ENCODE results near the gene NTRK2. TPM values are rescaled to one million over a fixed set of nuclear protein-coding genes. Genes with fewer than 3 reads are reported as not detected.
A peak's percentile ranks its signal among the peaks of the same experiment; 100 is the strongest.

The NTRK2 gene
- polyA plus RNA-seq, 1 experiment, result 2.0 TPM

DNA sequence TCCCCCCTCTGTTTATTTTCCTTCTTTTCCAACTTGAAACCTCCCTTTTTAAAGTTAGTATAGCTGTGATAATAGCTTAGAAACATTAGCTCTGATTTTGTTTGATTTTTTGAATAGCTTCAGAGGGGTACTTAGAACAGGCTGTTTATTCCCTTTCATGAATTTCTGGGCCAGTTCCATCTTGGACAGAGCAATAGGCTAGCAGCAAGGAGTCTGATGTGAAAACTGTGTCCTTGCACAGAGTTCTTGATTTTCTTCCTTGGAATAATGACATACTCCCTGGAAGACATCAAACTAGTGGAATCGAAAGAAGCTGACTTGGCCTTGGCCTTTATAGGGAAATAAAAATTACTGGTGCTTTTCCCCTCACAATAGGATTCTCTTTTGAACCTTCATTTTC is 32.9 kb downstream of the NTRK2 start:
- CTCF ChIA-PET, result interaction anchor here (0.8 to 1.1 kb wide), 3 partner anchors 247 to 305 kb away, joined by 3 read pairs; no protein-coding TSS in a partner anchor
- Histone ChIP-seq H3K27me3 (ENCODE audit: control insufficient read depth, insufficient read depth, low read length) (no peaks in the 10 kb centered on the region), H3K4me3 (ENCODE audit: low read depth, low read length) (no peak overlapping the region), H3K36me3 (ENCODE audit: control insufficient read depth, insufficient read depth, low read length) (no peaks in the 10 kb centered on the region)
- TF ChIP-seq, protein P1, sequence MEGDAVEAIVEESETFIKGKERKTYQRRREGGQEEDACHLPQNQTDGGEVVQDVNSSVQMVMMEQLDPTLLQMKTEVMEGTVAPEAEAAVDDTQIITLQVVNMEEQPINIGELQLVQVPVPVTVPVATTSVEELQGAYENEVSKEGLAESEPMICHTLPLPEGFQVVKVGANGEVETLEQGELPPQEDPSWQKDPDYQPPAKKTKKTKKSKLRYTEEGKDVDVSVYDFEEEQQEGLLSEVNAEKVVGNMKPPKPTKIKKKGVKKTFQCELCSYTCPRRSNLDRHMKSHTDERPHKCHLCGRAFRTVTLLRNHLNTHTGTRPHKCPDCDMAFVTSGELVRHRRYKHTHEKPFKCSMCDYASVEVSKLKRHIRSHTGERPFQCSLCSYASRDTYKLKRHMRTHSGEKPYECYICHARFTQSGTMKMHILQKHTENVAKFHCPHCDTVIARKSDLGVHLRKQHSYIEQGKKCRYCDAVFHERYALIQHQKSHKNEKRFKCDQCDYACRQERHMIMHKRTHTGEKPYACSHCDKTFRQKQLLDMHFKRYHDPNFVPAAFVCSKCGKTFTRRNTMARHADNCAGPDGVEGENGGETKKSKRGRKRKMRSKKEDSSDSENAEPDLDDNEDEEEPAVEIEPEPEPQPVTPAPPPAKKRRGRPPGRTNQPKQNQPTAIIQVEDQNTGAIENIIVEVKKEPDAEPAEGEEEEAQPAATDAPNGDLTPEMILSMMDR (IDR thresholded peaks at IDR 0.05; ENCODE audit: insufficient read depth, low read depth, low read length), result no peak
- DNase-seq (ENCODE audit: low read depth), result no peak
- POLR2A ChIA-PET, result no interaction called here

DNA sequence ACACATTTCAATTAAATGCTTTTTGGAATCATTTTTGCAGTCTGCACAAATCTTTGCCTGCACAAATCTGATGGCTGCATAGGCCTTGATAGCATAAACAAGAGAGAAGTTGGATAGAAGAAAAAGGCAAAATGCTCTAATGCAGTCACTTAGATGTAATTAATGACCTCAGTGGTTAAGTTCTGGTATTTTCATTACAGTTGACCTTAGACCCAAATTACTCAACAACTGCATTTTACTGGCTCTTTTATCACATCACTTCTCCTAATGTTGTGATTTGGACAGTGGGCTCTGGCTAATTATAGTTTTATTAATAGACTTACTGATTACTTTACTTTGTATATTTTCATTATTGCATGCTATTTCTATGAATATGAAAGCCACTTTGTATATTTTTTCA is 34.3 kb downstream of the NTRK2 start:
- TF ChIP-seq, protein P1 (IDR thresholded peaks at IDR 0.05; ENCODE audit: insufficient read depth, low read depth, low read length), result no peak
- peak; percentile 15 for DNase-seq (ENCODE audit: low read depth)
- ChIA-PET POLR2A (no interaction called here), CTCF (interaction anchor here (0.7 kb wide), 1 partner anchor 77 kb away, joined by 6 read pairs; no protein-coding TSS in a partner anchor)
- no peak overlapping the region for H3K4me3 ChIP-seq (ENCODE audit: low read depth, low read length)
- H3K36me3 ChIP-seq (ENCODE audit: control insufficient read depth, insufficient read depth, low read length), result no peaks in the 10 kb centered on the region
- H3K27me3 ChIP-seq (ENCODE audit: control insufficient read depth, insufficient read depth, low read length), result no peaks in the 10 kb centered on the region

DNA sequence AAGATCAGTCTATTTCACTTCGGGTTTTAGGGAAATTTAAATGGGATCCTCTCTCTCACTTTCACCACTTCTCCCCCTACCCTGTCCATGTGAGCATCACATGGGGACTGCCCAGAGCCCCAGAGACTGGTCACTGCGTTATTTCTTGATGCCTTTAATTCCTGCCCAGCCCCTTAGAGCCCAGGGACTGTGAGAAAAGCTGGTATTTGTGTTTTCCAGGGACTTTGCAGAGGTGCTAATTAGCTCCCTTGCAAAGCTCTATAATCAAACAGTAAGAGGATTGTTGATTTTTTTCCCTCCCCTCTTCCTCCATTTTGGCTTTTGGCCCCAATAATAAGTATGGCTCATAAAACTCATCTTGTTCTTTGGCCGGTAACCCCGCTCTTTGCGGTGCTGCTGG is 35.6 kb downstream of the NTRK2 start:
- H3K4me3 ChIP-seq (ENCODE audit: low read depth, low read length), result no peak overlapping the region
- H3K27me3 ChIP-seq (ENCODE audit: control insufficient read depth, insufficient read depth, low read length), result no peaks in the 10 kb centered on the region
- DNase-seq (ENCODE audit: low read depth), result no peak
- no peaks in the 10 kb centered on the region for H3K36me3 ChIP-seq (ENCODE audit: control insufficient read depth, insufficient read depth, low read length)
- ChIA-PET CTCF (interaction anchor here (0.7 kb wide), 1 partner anchor 1510 kb away, joined by 3 read pairs; no protein-coding TSS in a partner anchor), POLR2A (no interaction called here)
- TF ChIP-seq, protein P1 (IDR thresholded peaks at IDR 0.05; ENCODE audit: insufficient read depth, low read depth, low read length), result no peak

DNA sequence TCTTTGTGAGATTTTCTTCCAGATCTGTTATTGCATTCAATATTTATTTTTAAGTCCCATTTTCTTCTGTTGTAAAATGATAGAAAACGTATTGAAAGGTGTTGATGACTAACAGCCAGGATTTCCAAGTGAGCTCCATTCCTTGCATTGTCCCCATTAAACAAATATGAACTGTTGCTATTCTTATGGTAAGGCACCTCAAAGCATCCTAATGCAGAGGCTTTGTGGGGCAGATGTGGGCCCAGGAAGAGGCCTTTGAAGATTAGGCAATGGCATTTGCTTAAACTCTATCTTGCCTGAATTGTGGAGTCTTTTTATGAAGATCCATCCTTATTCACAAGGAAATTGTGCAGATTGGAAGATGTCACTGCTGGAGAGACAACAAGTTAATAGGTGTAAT is 38.9 kb downstream of the NTRK2 start:
- CTCF ChIA-PET, result no interaction called here
- no peak for DNase-seq (ENCODE audit: low read depth)
- Histone ChIP-seq H3K27me3 (ENCODE audit: control insufficient read depth, insufficient read depth, low read length) (no peaks in the 10 kb centered on the region), H3K4me3 (ENCODE audit: low read depth, low read length) (no peak overlapping the region), H3K36me3 (ENCODE audit: control insufficient read depth, insufficient read depth, low read length) (no peaks in the 10 kb centered on the region)
- POLR2A ChIA-PET, result no interaction called here
- TF ChIP-seq, protein P1 (IDR thresholded peaks at IDR 0.05; ENCODE audit: insufficient read depth, low read depth, low read length), result no peak

DNA sequence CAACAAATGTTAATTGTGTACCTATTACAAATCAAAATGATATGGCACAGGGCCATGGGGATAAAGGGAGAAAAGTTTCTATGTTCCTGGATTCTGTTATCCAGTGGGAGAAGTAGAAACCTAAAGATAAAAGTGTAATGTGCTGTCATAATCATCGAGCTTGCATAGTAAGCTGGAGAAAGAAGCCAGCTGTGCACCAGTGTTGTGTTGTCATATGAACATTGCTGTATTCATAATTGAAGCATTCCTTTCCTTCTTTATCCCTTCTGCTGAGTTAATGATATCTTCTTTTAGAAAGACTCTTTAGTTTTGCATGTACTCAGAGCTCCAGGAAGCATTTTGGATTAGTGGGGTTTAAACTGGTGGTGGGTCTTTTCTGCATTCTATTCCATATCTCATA is 39.5 kb downstream of the NTRK2 start:
- Histone ChIP-seq H3K27me3 (ENCODE audit: control insufficient read depth, insufficient read depth, low read length) (no peaks in the 10 kb centered on the region), H3K36me3 (ENCODE audit: control insufficient read depth, insufficient read depth, low read length) (no peaks in the 10 kb centered on the region), H3K4me3 (ENCODE audit: low read depth, low read length) (no peak overlapping the region)
- CTCF ChIA-PET, result no interaction called here
- DNase-seq (ENCODE audit: low read depth), result no peak
- TF ChIP-seq, protein P1 (IDR thresholded peaks at IDR 0.05; ENCODE audit: insufficient read depth, low read depth, low read length), result no peak
- POLR2A ChIA-PET, result no interaction called here
